ENCODE measurements around the gene PATJ.
"Not testable (repeated sequence)": the region's sequence is repeated elsewhere in the genome, so short reads cannot be mapped to it uniquely, and the experiment has no call there.

The PATJ gene

GRCh38 chr1:62180639-62181038 is 438.4 kb downstream of the PATJ start:
- DNase-seq (ENCODE audit: low read depth) = no peak

GRCh38 chr1:62181532-62181931 is 439.3 kb downstream of the PATJ start:
- DNase-seq (ENCODE audit: low read depth) = no peak

GRCh38 chr1:62182157-62182556 is 439.9 kb downstream of the PATJ start:
- DNase-seq (ENCODE audit: low read depth) = not testable (repeated sequence)

- DNase-seq (ENCODE audit: low read depth) = not testable (repeated sequence)
Measured at GRCh38 chr1:62183164-62184020, 441.1 kb downstream of the PATJ start.

- DNase-seq (ENCODE audit: low read depth) = no peak
Measured at GRCh38 chr1:62184336-62184735, 442.1 kb downstream of the PATJ start.

GRCh38 chr1:62185233-62185632 is 443.0 kb downstream of the PATJ start:
- DNase-seq (ENCODE audit: low read depth) = not testable (repeated sequence)

- DNase-seq (ENCODE audit: low read depth) = no peak
Measured at GRCh38 chr1:62185677-62186076, 443.4 kb downstream of the PATJ start.

GRCh38 chr1:62187548-62187947 is 445.3 kb downstream of the PATJ start:
- DNase-seq (ENCODE audit: low read depth) = no peak

GRCh38 chr1:62188111-62188510 is 445.8 kb downstream of the PATJ start:
- DNase-seq (ENCODE audit: low read depth) = no peak

GRCh38 chr1:62194651-62195544 is 452.6 kb downstream of the PATJ start, which contains the start of gene L1TD1:
Gene L1TD1 (plus strand): TSS chr1:62194849. CDS start chr1:62206629, 11,780 bp downstream.
- no peak for DNase-seq (ENCODE audit: low read depth)

- DNase-seq (ENCODE audit: low read depth) = no peak
Measured at GRCh38 chr1:62196086-62196690, 453.9 kb downstream of the PATJ start.

- no peak for DNase-seq (ENCODE audit: low read depth)
Measured at GRCh38 chr1:62198069-62198780, 455.9 kb downstream of the PATJ start.

- no peak for DNase-seq (ENCODE audit: low read depth)
Measured at GRCh38 chr1:62198781-62199125, 456.5 kb downstream of the PATJ start.

GRCh38 chr1:62207187-62207586 is 464.9 kb downstream of the PATJ start:
- DNase-seq (ENCODE audit: low read depth) = no peak

GRCh38 chr1:62208087-62208486 is 465.8 kb downstream of the PATJ start:
- no peak for DNase-seq (ENCODE audit: low read depth)

GRCh38 chr1:62208970-62209369 is 466.7 kb downstream of the PATJ start:
- DNase-seq (ENCODE audit: low read depth) = no peak

GRCh38 chr1:62209931-62210595 is 467.8 kb downstream of the PATJ start:
- DNase-seq (ENCODE audit: low read depth) = no peak

- DNase-seq (ENCODE audit: low read depth) = no peak
Measured at GRCh38 chr1:62210960-62211359, 468.7 kb downstream of the PATJ start.

- DNase-seq (ENCODE audit: low read depth) = no peak
Measured at GRCh38 chr1:62212411-62212810, 470.1 kb downstream of the PATJ start.

GRCh38 chr1:62213075-62213914 is 471.0 kb downstream of the PATJ start:
- DNase-seq (ENCODE audit: low read depth) = no peak

Measured in activated gamma-delta T cell treated with anti-CD3 and anti-CD28 coated beads, Interleukin-2, amount 50 U/mL, for 16 hours (primary cell).